Neural crest cell (in vitro differentiated cells): ENCODE data around the gene DUSP22. TPM values are rescaled to one million over a fixed set of nuclear protein-coding genes. Genes with fewer than 3 reads are reported as not detected.

ENCODE experiments used
- DNase-seq: peaks from one replicate; pipeline ENCODE4 v3.0.0; 2021; ENCODE audit warnings: low read depth, mixed read lengths, low spot score
- H3K27ac Mint-ChIP-seq: one replicate; pipeline ENCODE4 v1.8.0; 2021; ENCODE audit warnings: mild to moderate bottlenecking, mixed read lengths; ENCODE audit not compliant: unreplicated experiment
- H3K27me3 Mint-ChIP-seq: 2 replicates; pipeline ENCODE4 v1.8.0; 2021; ENCODE audit warnings: low read depth, mild to moderate bottlenecking, mixed read lengths
- H3K36me3 Mint-ChIP-seq: 2 replicates; pipeline ENCODE4 v1.8.0; 2021; ENCODE audit warnings: low read depth, mild to moderate bottlenecking, mixed read lengths
- H3K4me1 Mint-ChIP-seq: 2 replicates; pipeline ENCODE4 v1.8.0; 2021; ENCODE audit warnings: mixed read lengths
- H3K4me3 Mint-ChIP-seq: one replicate; pipeline ENCODE4 v1.8.0; 2021; ENCODE audit warnings: mild to moderate bottlenecking, mixed read lengths
- H3K9me3 Mint-ChIP-seq: 2 replicates; pipeline ENCODE4 v1.8.0; 2021; ENCODE audit warnings: mixed read lengths
- CTCF ChIP-seq: fragments of 200-600 bp; sonication (generic); conservative IDR thresholded peaks from 2 replicates; pipeline ENCODE4 v1.5.0; 2021; ENCODE audit warnings: antibody characterized with exemption, mild to moderate bottlenecking
- total RNA-seq: library from RNA; stranded (reverse); gene quantifications from 2 replicates; pipeline ENCODE4 v1.2.1, GENCODE V29; 2021

The DUSP22 gene
- total RNA-seq, 1 donor from 2014 or later = 35.1 TPM

GRCh38 chr6:386688-387266 is 94.5 kb downstream of the DUSP22 start:
- H3K4me1 Mint-ChIP-seq = peaks cover 5% of the 10 kb centered on the region
- H3K4me3 Mint-ChIP-seq = no peak overlapping the region
- no peaks in the 10 kb centered on the region for H3K9me3 Mint-ChIP-seq
- no peak for TF ChIP-seq CTCF
- no peak overlapping the region for H3K27ac Mint-ChIP-seq
- no peak for DNase-seq
- H3K36me3 Mint-ChIP-seq = no peaks in the 10 kb centered on the region
- peaks cover 85% of the 10 kb centered on the region for H3K27me3 Mint-ChIP-seq

- no peak for TF ChIP-seq CTCF
- Mint-ChIP-seq H3K36me3 (no peaks in the 10 kb centered on the region), H3K4me3 (no peak overlapping the region)
Measured at GRCh38 chr6:387293-387741, 95.0 kb downstream of the DUSP22 start.

GRCh38 chr6:388202-388903 is 96.1 kb downstream of the DUSP22 start:
- peaks cover 5% of the 10 kb centered on the region for H3K4me1 Mint-ChIP-seq
- no peak overlapping the region for H3K27ac Mint-ChIP-seq
- DNase-seq = no peak
- H3K36me3 Mint-ChIP-seq = no peaks in the 10 kb centered on the region
- TF ChIP-seq CTCF = no peak
- H3K4me3 Mint-ChIP-seq = no peak overlapping the region
- H3K27me3 Mint-ChIP-seq = peaks cover 94% of the 10 kb centered on the region
- no peaks in the 10 kb centered on the region for H3K9me3 Mint-ChIP-seq

More at GRCh38 chr6:387293-387741, 95.0 kb downstream of the DUSP22 start:
- Mint-ChIP-seq H3K4me1 (peaks cover 5% of the 10 kb centered on the region), H3K27me3 (peaks cover 86% of the 10 kb centered on the region), H3K27ac (no peak overlapping the region), H3K9me3 (no peaks in the 10 kb centered on the region)
- DNase-seq = no peak

GRCh38 chr6:389143-389542 is 96.9 kb downstream of the DUSP22 start:
- peaks cover 94% of the 10 kb centered on the region for H3K27me3 Mint-ChIP-seq
- H3K4me1 Mint-ChIP-seq = peaks cover 11% of the 10 kb centered on the region
- peaks cover 3% of the 10 kb centered on the region for H3K36me3 Mint-ChIP-seq
- no peak for DNase-seq
- no peak overlapping the region for H3K27ac Mint-ChIP-seq
- TF ChIP-seq CTCF = no peak
- no peaks in the 10 kb centered on the region for H3K9me3 Mint-ChIP-seq
- no peak overlapping the region for H3K4me3 Mint-ChIP-seq

GRCh38 chr6:389622-390021 is 97.3 kb downstream of the DUSP22 start:
- H3K4me3 Mint-ChIP-seq = no peak overlapping the region
- no peak overlapping the region for H3K27ac Mint-ChIP-seq
- peaks cover 3% of the 10 kb centered on the region for H3K36me3 Mint-ChIP-seq
- peaks cover 94% of the 10 kb centered on the region for H3K27me3 Mint-ChIP-seq
- no peak for TF ChIP-seq CTCF
- peaks cover 11% of the 10 kb centered on the region for H3K4me1 Mint-ChIP-seq
- no peaks in the 10 kb centered on the region for H3K9me3 Mint-ChIP-seq
- no peak for DNase-seq
